RWPE1 (cell line): Measurements from ENCODE around the gene MAN1A2.
"Not testable (repeated sequence)": the region's sequence is repeated elsewhere in the genome, so short reads cannot be mapped to it uniquely, and the experiment has no call there.

Experiments used
- CTCF ChIA-PET: fragments of 350-600 bp; sonication (Branson Sonifier 250); formaldehyde crosslinking; extraction: SDS; loops from one replicate; lab custom pipeline; 2021; lab: Yijun Ruan, JAX
- POLR2A ChIA-PET: fragments of 400-600 bp; formaldehyde crosslinking; extraction: SDS; loops from one replicate; lab custom pipeline; 2020; ENCODE audit warnings: antibody characterized with exemption; ENCODE audit not compliant: low non-redundant PET; lab: Yijun Ruan, JAX
- DNase-seq: peaks from one replicate; pipeline ENCODE4 v3.0.0; 2012; ENCODE audit warnings: low spot score
- H3K27ac ChIP-seq: fragments of 450-650 bp; 2 replicates; pipeline ENCODE4 v1.5.1; 2017
- TF ChIP-seq, protein P1 (sequence below): fragments of 450-650 bp; conservative IDR thresholded peaks from 2 replicates; pipeline ENCODE4 v1.5.1; 2017; ENCODE audit warnings: low read depth, mild to moderate bottlenecking

The MAN1A2 gene

DNA sequence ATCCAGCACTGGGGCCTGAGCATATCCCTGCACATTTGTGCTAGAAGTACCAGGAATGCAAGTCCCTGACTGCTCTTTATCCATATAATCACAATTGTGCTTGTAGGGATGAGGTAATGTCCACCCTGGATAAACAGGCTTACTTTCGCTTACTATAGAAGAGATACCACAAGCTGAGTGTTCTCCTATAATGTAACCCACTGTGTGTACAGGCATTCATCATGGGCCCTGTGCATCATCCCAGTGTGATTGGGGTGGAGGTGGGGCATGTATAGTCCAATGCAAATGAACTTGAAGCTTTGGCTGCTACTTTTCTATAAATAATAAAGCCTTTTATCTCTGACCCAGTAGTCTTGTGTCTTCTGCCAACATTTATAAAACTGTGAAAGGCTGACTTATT is 69.3 kb downstream of the MAN1A2 start:
- ChIA-PET POLR2A (no interaction called here), CTCF (interaction anchor here (0.6 kb wide), 2 partner anchors 41 to 52 kb away, joined by 3 read pairs; no protein-coding TSS in a partner anchor)
- no peak for DNase-seq
- no peak overlapping the region for H3K27ac ChIP-seq
- TF ChIP-seq, protein P1, sequence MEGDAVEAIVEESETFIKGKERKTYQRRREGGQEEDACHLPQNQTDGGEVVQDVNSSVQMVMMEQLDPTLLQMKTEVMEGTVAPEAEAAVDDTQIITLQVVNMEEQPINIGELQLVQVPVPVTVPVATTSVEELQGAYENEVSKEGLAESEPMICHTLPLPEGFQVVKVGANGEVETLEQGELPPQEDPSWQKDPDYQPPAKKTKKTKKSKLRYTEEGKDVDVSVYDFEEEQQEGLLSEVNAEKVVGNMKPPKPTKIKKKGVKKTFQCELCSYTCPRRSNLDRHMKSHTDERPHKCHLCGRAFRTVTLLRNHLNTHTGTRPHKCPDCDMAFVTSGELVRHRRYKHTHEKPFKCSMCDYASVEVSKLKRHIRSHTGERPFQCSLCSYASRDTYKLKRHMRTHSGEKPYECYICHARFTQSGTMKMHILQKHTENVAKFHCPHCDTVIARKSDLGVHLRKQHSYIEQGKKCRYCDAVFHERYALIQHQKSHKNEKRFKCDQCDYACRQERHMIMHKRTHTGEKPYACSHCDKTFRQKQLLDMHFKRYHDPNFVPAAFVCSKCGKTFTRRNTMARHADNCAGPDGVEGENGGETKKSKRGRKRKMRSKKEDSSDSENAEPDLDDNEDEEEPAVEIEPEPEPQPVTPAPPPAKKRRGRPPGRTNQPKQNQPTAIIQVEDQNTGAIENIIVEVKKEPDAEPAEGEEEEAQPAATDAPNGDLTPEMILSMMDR = no peak

DNA sequence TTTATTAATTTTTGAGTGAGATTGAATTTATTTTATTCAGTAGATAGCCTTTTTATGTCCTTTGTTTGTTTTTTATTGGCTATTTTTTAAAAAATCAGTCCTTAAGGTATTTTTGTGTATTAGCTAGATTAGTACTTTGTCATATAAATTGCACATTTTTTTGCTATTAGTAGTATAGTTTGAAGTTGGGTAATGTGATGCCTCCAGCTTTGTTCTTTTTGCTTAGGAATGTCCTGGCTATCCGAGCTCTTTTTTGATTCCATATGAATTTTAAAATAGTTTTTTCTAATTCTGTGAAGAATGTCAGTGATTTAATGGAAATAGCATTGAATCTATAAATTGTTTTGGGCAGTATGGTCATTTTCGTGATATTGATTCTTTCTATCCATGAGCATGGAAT is 80.4 kb downstream of the MAN1A2 start:
- ChIA-PET CTCF (interaction anchor here (0.7 kb wide), 1 partner anchor 85 kb away, joined by 3 read pairs; no protein-coding TSS in a partner anchor), POLR2A (no interaction called here)
- DNase-seq = no peak
- H3K27ac ChIP-seq = no peak overlapping the region
- TF ChIP-seq, protein P1 = no peak

DNA sequence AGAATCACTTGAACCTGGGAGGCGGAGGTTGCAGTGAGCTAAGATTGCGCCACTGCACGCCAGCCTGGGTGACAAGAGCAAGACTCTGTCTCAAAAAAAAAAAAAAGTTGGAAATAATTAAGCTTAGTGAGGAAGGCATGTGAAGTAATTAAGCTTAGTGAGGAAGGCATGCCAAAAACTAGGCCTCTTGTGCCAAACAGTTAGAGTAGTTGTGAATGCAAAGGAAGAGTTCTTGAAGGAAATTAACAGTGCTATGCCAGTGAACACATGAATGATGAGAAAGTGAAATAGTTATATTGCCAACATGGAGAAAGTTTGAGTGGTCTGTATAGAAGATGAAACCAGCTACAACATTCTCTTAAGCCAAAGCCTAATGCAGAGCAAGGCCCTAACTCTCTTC is 85.0 kb downstream of the MAN1A2 start:
- CTCF ChIA-PET = interaction anchor here (0.6 kb wide), 1 partner anchor 877 kb away, joined by 3 read pairs; no protein-coding TSS in a partner anchor
- TF ChIP-seq, protein P1 = no peak
- H3K27ac ChIP-seq = no peak overlapping the region
- DNase-seq = no peak
- POLR2A ChIA-PET = no interaction called here

DNA sequence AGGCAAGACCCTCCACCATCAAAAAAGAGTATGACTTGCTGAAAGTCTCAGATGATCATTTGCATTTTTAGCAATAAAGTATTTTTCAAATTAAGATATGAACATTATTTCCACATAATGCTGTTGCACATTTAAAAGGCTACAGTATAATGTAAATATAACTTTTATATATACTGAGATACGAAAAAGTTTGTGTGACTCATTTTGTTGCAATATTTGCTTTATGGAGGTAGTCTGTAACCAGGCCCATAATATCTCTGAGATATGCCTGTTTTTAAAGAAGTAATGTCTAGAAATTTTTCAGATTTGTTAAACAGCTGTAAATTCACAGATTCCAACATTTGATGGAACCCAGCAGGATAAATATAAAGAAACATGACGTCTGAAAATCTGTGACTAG is 86.7 kb downstream of the MAN1A2 start:
- TF ChIP-seq, protein P1 = no peak
- ChIA-PET CTCF (no interaction called here), POLR2A (no interaction called here)
- no peak overlapping the region for H3K27ac ChIP-seq
- no peak for DNase-seq

DNA sequence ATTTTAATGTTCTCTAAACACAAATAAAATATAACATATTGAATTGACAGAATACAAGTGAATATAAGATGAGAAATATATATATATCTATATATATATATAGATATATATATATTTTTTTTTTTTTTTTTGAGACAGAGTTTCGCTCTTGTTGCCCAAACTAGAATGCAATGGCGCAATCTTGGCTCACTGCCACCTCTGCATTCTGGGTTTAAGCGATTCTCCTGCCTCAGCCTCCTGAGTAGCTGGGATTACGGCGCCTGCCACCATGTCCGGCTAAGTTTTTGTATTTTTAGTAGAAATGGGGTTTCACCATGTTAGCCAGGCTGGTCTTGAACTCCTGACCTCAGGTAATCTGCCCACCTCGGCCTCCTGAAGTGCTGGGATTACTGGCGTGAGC is 91.2 kb downstream of the MAN1A2 start:
- POLR2A ChIA-PET, CTCF ChIA-PET, H3K27ac ChIP-seq, DNase-seq: not testable (repeated sequence)

DNA sequence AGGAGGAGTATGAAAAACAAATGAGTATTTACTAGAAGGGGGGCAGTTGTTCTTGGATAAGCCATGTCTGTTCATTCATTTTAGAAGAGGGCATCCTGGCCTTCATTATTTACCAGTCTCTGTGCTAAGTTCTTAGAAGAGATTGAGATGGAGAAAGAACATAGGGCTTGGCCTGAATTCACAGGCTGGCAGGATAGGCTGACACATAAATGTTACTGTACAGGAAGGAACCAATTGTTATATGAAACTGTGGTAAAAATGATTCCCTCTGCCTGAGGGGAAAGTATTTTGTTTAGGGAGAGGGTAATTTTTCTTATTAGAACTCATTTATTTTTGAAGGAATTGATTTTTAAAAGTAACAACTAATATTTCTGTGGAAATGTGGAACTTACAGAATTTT is 99.5 kb downstream of the MAN1A2 start:
- no peak overlapping the region for H3K27ac ChIP-seq
- CTCF ChIA-PET = no interaction called here
- POLR2A ChIA-PET = no interaction called here
- no peak for DNase-seq
- TF ChIP-seq, protein P1 = no peak

DNA sequence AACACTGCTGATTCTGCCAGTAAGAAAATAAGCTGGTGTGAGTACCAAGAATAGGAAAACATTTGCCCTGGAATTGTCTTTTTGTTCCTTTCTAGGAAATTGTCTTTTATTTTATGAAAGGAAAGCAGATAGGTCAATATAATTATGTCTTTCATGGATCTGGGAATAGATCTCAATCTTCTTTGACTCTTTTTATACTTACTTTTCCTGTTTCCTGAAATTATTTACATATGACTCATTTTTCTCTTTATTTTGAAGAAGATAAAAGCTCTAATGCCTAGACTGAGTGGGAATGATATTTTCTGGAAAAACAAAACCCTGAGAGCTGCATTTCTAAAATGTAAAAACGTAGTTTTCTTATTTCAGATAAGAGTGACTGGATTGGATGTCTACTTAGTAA is 100.1 kb downstream of the MAN1A2 start:
- H3K27ac ChIP-seq = no peak overlapping the region
- TF ChIP-seq, protein P1 = no peak
- DNase-seq = no peak
- POLR2A ChIA-PET = no interaction called here
- CTCF ChIA-PET = no interaction called here
